HCT116 (cell line): ENCODE results near the gene FFAR3. TPM values are rescaled to one million over a fixed set of nuclear protein-coding genes. Genes with fewer than 3 reads are reported as not detected.

Experiments
- ATAC-seq: fragments of 200-7000 bp; cut with Tn5 transposase; 2 replicates; pipeline ENCODE4 v1.9.1; 2020; ENCODE audit warnings: mild to moderate bottlenecking, moderate library complexity
- Bru-seq: library from RNA; stranded (reverse); fragments of 400-500 nt; gene quantifications from one replicate; lab custom pipeline; 2021; lab: Mats Ljungman, UMichigan
- BruChase-seq, 2 experiments: library from RNA; stranded (reverse); fragments of 400-500 nt; gene quantifications; one replicate each; lab custom pipeline; 2021; lab: Mats Ljungman, UMichigan
- BruUV-seq: library from RNA; stranded (reverse); fragments of 400-500 nt; replicated peaks from 2 replicates; lab custom pipeline; 2021; lab: Mats Ljungman, UMichigan
- CTCF ChIA-PET: fragments of 300-600 bp; sonication (Branson Sonifier 250); formaldehyde crosslinking; loops from one replicate; lab custom pipeline; 2021; ENCODE audit warnings: antibody characterized with exemption; lab: Charles Lee
- POLR2A ChIA-PET: fragments of 300-600, 350-600 bp; sonication (Branson Sonifier 250); formaldehyde crosslinking; loops from one replicate; lab custom pipeline; 2021; ENCODE audit warnings: antibody characterized with exemption; lab: Charles Lee
- RAD21 ChIA-PET, 2 experiments: fragments of 300-600 bp; sonication (Branson Sonifier 250); formaldehyde crosslinking; loops; one replicate each; lab custom pipeline; 2023; ENCODE audit warnings: low total read pairs in 2 of 2; ENCODE audit not compliant: uncharacterized antibody in 2 of 2, unreplicated experiment in 2 of 2, low non-redundant PET in 1 of 2; lab: Charles Lee
- DNase-seq: peaks from one replicate; pipeline ENCODE4 v3.0.0-alpha.2; 2010; ENCODE audit warnings: low read depth, low spot score
- H2AFZ ChIP-seq: fragments of 200-600 bp; shearing (Covaris generic), sonication (generic); 2 replicates; pipeline ENCODE4 v1.6.1; 2017; ENCODE audit warnings: low read depth, mixed run types, mixed read lengths, antibody characterized with exemption, low read length; ENCODE audit not compliant: poor library complexity, severe bottlenecking
- H3K27ac ChIP-seq: 2 replicates; pipeline ENCODE4 v1.5.1; 2012; ENCODE audit warnings: low read depth, low read length
- H3K27me3 ChIP-seq: fragments of 200-600 bp; sonication (generic); 2 replicates; pipeline ENCODE4 v1.6.1; 2016; ENCODE audit warnings: mixed run types, low read length, mixed read lengths; ENCODE audit not compliant: insufficient read depth
- H3K36me3 ChIP-seq, 2 experiments: fragments of 200-500 bp in 1 of 2; fragments of 200-600 bp in 1 of 2; sonication (Bioruptor generic) in 1 of 2; sonication (generic) in 1 of 2; 2 replicates each; pipeline versions ENCODE4 v1.5.1 to v1.6.1; 2014 to 2016; ENCODE audit warnings: low read length in 2 of 2, inconsistent platforms in 1 of 2, mixed read lengths in 1 of 2, mixed run types in 1 of 2; ENCODE audit not compliant: insufficient read depth in 2 of 2, control insufficient read depth in 1 of 2
- H3K4me1 ChIP-seq, 2 experiments: fragments of 200-600 bp in 1 of 2; sonication (generic) in 1 of 2; 2 replicates each; pipeline versions ENCODE4 v1.5.1 to v1.6.1; 2012 to 2017; ENCODE audit warnings: low read length in 2 of 2, inconsistent platforms in 1 of 2, mild to moderate bottlenecking in 1 of 2, mixed read lengths in 1 of 2, mixed run types in 1 of 2, moderate library complexity in 1 of 2; ENCODE audit not compliant: insufficient read depth in 2 of 2, control insufficient read depth in 1 of 2
- H3K4me2 ChIP-seq: fragments of 200-600 bp; sonication (generic); 2 replicates; pipeline ENCODE4 v1.6.1; 2017; ENCODE audit warnings: mixed run types, low read length, mixed read lengths
- H3K4me3 ChIP-seq, 2 experiments: fragments of 200-600 bp in 1 of 2; sonication (generic) in 1 of 2; replicated peaks in 1 of 2; 2 replicates each; pipeline ENCODE4 v1.5.1; 2011 to 2016; ENCODE audit warnings: low read length in 2 of 2, control low read depth in 1 of 2, low read depth in 1 of 2, mild to moderate bottlenecking in 1 of 2, mixed read lengths in 1 of 2, mixed run types in 1 of 2
- H3K79me2 ChIP-seq: fragments of 200-600 bp; sonication (generic); 2 replicates; pipeline ENCODE4 v1.6.1; 2017; ENCODE audit warnings: mild to moderate bottlenecking, mixed run types, low read length, moderate library complexity, mixed read lengths; ENCODE audit not compliant: insufficient read depth
- H3K9ac ChIP-seq: fragments of 200-600 bp; sonication (generic); 2 replicates; pipeline ENCODE4 v1.6.1; 2016; ENCODE audit warnings: low read length, mixed read lengths
- H3K9me2 ChIP-seq: fragments of 200-600 bp; sonication (generic), shearing (Covaris generic); 2 replicates; pipeline ENCODE4 v1.6.1; 2017; ENCODE audit warnings: mixed run types, mild to moderate bottlenecking, moderate library complexity; ENCODE audit not compliant: insufficient read depth
- H3K9me3 ChIP-seq, 2 experiments: fragments of 200-500 bp in 1 of 2; fragments of 200-600 bp in 1 of 2; sonication (Bioruptor generic) in 1 of 2; sonication (generic) in 1 of 2; 2 replicates each; pipeline ENCODE4 v1.6.1; 2014 to 2017; ENCODE audit warnings: low read length in 2 of 2, mixed read lengths in 2 of 2, inconsistent platforms in 1 of 2, low read depth in 1 of 2, mild to moderate bottlenecking in 1 of 2, mixed run types in 1 of 2, moderate library complexity in 1 of 2; ENCODE audit not compliant: control insufficient read depth in 1 of 2, insufficient read depth in 1 of 2
- H4K20me1 ChIP-seq: fragments of 200-600 bp; sonication (generic), shearing (Covaris generic); 2 replicates; pipeline ENCODE4 v1.6.1; 2017; ENCODE audit warnings: mixed run types, mild to moderate bottlenecking, moderate library complexity; ENCODE audit not compliant: insufficient read depth
- CBX3 ChIP-seq: IDR thresholded peaks from 2 replicates; pipeline ENCODE4 v1.6.1; 2012; ENCODE audit warnings: low read depth
- CEBPB ChIP-seq: IDR thresholded peaks from 2 replicates; pipeline ENCODE4 v1.6.1; 2012; ENCODE audit warnings: low read depth
- ELF1 ChIP-seq: IDR thresholded peaks from 2 replicates; pipeline ENCODE4 v1.6.1; 2012; ENCODE audit warnings: low read depth, borderline replicate concordance
- EZH2 ChIP-seq: fragments of 200-600 bp; sonication (generic); IDR thresholded peaks from 2 replicates; pipeline ENCODE4 v1.6.1; 2017; ENCODE audit warnings: antibody characterized with exemption, mixed run types
- FOSL1 ChIP-seq: IDR thresholded peaks from 2 replicates; pipeline ENCODE4 v1.6.1; 2012; ENCODE audit warnings: low read depth
- JUND ChIP-seq: IDR thresholded peaks from 2 replicates; pipeline ENCODE4 v1.6.1; 2012
- POLR2A ChIP-seq: IDR thresholded peaks from 2 replicates; pipeline ENCODE4 v1.7.0; 2011; ENCODE audit warnings: borderline replicate concordance; ENCODE audit not compliant: insufficient read depth, insufficient read length; ENCODE audit errors: extremely low read depth
- POLR2AphosphoS5 ChIP-seq: IDR thresholded peaks from 2 replicates; pipeline ENCODE4 v1.6.1; 2011; ENCODE audit warnings: mild to moderate bottlenecking, low read depth, low read length, moderate library complexity
- SP1 ChIP-seq: IDR thresholded peaks from 2 replicates; pipeline ENCODE4 v1.6.1; 2012; ENCODE audit warnings: low read depth
- SRF ChIP-seq: IDR thresholded peaks from 2 replicates; pipeline ENCODE4 v1.6.1; 2012; ENCODE audit warnings: low read depth
- ZFX ChIP-seq: fragments of 450-650 bp; IDR thresholded peaks from 2 replicates; pipeline ENCODE4 v1.6.1; 2017
- ZNF274 ChIP-seq: fragments of 200-500 bp; sonication (Bioruptor generic); IDR thresholded peaks from 2 replicates; pipeline ENCODE4 v1.6.1; 2014; ENCODE audit warnings: mild to moderate bottlenecking, low read depth, low read length, inconsistent platforms
- intact Hi-C: fragments of 100-400 bp; cut with micrococcal nuclease; formaldehyde crosslinking; loops from 2 replicates; pipeline ENCODE4 v1.10.0; 2022
- long read RNA-seq: library from polyadenylated mRNA; unstranded; transcript quantifications from one replicate; pipeline ENCODE4 v2.0.0, GENCODE V29; 2021; ENCODE audit not compliant: unreplicated experiment
- polyA plus RNA-seq: library from polyadenylated mRNA; unstranded; fragments of >200 nt; gene quantifications from 2 replicates; pipeline ENCODE4 v1.2.1, GENCODE V29; 2012; ENCODE audit warnings: missing spikeins
- total RNA-seq: library from RNA; stranded (reverse); gene quantifications from one replicate; pipeline ENCODE4 v1.2.1, GENCODE V29; 2021; ENCODE audit not compliant: unreplicated experiment
- TF ChIP-seq, protein P1 (sequence below): IDR thresholded peaks from 2 replicates; pipeline ENCODE4 v1.6.1; 2012; ENCODE audit warnings: low read depth
- TF ChIP-seq, protein P2 (sequence below): IDR thresholded peaks from 2 replicates; pipeline ENCODE4 v1.6.1; 2012
- TF ChIP-seq, protein P3 (sequence below): IDR thresholded peaks from 2 replicates; pipeline ENCODE4 v1.6.1; 2012

Gene FFAR3, protein sequence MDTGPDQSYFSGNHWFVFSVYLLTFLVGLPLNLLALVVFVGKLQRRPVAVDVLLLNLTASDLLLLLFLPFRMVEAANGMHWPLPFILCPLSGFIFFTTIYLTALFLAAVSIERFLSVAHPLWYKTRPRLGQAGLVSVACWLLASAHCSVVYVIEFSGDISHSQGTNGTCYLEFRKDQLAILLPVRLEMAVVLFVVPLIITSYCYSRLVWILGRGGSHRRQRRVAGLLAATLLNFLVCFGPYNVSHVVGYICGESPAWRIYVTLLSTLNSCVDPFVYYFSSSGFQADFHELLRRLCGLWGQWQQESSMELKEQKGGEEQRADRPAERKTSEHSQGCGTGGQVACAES
- not detected for total RNA-seq
- not detected in 2 replicates for polyA plus RNA-seq
- Bru-seq, nascent RNA: not detected
- not detected for BruChase-seq, experiment 1, labeled RNA remaining after a 6-hour chase
- BruChase-seq, experiment 2, labeled RNA remaining after a 2-hour chase: not detected
- long read RNA-seq: 0 reads

DNA sequence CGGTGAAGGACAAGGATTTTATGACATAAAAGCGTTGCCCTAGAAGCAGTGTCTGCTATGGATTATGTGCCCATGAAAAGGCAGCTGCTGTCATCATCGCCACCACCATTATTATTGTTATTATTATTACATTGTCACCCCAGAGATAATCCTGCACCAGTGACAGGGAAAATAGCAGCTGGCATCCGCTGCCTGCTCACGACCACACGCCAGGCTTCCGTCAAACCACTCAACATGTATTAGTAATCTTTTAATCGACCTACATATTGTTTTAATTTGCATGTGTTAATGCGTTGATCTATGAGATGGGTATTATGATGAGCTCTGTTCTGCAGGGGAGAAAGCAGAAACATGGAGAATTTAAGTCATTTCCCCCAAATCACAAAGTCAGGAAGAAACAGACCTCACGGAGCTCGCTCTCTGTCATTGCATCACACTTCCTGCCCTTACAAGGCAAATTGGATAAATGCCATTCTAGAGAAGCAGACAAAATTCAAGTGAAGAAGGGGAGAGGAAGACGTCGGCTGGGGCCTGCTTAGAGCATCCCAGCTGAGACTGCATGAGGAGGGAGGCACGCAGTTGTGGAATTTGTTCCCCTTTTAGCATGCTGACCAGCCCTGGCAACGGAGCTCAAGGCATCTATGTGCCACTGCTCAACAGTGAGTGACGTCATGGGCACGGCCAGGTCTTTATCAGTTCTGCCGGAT is at the start of gene FFAR3:
Gene FFAR3, plus strand, starts transcription at position 594 of the 707 bp plus-strand sequence. CDS start 431 bp downstream, outside the sequence.
- intact Hi-C loops: loop anchor here (10.0 kb wide), 1 partner anchor 357 kb away; the partner anchor contains the start of gene KMT2B
- Histone ChIP-seq H4K20me1 (no peaks in the 10 kb centered on the region), H3K9me2 (no peaks in the 10 kb centered on the region), H3K4me1 (peaks cover 0 to under 1% of the 10 kb centered on the region in 2 experiments; a peak in 1 of 4 replicates), H3K4me3 (no peak within 1 kb of the TSS), H3K9me3 (no peaks in the 10 kb centered on the region), H3K27me3 (peaks cover 4% of the 10 kb centered on the region; the same call in 1 of the 2 replicates), H3K9ac (no peak within 1 kb of the TSS), H3K4me2 (no peak within 1 kb of the TSS), H3K27ac (no peak within 1 kb of the TSS), H3K36me3 (no peaks in the 10 kb centered on the region), H2AFZ (no peak within 1 kb of the TSS), H3K79me2 (no peaks in the 10 kb centered on the region)
- ATAC-seq (no peak), DNase-seq (no peak)
- ChIA-PET RAD21 (no interaction called here), CTCF (interaction anchor here (0.8 to 0.9 kb wide), 2 partner anchors 16 to 137 kb away, joined by 3 to 4 read pairs; no protein-coding TSS in a partner anchor), POLR2A (interaction anchor here (1.1 kb wide), 1 partner anchor 17 kb away, joined by 3 read pairs; no protein-coding TSS in a partner anchor)
- TF ChIP-seq JUND: no peak
- no peak for TF ChIP-seq POLR2A
- TF ChIP-seq, protein P1, sequence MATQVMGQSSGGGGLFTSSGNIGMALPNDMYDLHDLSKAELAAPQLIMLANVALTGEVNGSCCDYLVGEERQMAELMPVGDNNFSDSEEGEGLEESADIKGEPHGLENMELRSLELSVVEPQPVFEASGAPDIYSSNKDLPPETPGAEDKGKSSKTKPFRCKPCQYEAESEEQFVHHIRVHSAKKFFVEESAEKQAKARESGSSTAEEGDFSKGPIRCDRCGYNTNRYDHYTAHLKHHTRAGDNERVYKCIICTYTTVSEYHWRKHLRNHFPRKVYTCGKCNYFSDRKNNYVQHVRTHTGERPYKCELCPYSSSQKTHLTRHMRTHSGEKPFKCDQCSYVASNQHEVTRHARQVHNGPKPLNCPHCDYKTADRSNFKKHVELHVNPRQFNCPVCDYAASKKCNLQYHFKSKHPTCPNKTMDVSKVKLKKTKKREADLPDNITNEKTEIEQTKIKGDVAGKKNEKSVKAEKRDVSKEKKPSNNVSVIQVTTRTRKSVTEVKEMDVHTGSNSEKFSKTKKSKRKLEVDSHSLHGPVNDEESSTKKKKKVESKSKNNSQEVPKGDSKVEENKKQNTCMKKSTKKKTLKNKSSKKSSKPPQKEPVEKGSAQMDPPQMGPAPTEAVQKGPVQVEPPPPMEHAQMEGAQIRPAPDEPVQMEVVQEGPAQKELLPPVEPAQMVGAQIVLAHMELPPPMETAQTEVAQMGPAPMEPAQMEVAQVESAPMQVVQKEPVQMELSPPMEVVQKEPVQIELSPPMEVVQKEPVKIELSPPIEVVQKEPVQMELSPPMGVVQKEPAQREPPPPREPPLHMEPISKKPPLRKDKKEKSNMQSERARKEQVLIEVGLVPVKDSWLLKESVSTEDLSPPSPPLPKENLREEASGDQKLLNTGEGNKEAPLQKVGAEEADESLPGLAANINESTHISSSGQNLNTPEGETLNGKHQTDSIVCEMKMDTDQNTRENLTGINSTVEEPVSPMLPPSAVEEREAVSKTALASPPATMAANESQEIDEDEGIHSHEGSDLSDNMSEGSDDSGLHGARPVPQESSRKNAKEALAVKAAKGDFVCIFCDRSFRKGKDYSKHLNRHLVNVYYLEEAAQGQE: no peak
- TF ChIP-seq ELF1: no peak
- TF ChIP-seq, protein P2, sequence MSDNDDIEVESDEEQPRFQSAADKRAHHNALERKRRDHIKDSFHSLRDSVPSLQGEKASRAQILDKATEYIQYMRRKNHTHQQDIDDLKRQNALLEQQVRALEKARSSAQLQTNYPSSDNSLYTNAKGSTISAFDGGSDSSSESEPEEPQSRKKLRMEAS: no peak
- TF ChIP-seq SRF: no peak
- TF ChIP-seq FOSL1: no peak
- no peak for TF ChIP-seq SP1
- no peak for TF ChIP-seq EZH2
- no peak for TF ChIP-seq ZFX
- no peak for TF ChIP-seq POLR2AphosphoS5
- TF ChIP-seq CBX3: no peak
- TF ChIP-seq, protein P3, sequence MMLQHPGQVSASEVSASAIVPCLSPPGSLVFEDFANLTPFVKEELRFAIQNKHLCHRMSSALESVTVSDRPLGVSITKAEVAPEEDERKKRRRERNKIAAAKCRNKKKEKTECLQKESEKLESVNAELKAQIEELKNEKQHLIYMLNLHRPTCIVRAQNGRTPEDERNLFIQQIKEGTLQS: no peak
- TF ChIP-seq CEBPB: no peak
- TF ChIP-seq ZNF274: no peak
- no TSS peak for BruUV-seq
